OCI-M2 (cell line): Measurements from ENCODE around the gene FGF9.

ENCODE experiments used
- DNase-seq: peaks from one replicate; lab custom pipeline; 2025; ENCODE audit not compliant: unreplicated experiment; lab: John Stamatoyannopoulos, UW

Gene FGF9

DNA sequence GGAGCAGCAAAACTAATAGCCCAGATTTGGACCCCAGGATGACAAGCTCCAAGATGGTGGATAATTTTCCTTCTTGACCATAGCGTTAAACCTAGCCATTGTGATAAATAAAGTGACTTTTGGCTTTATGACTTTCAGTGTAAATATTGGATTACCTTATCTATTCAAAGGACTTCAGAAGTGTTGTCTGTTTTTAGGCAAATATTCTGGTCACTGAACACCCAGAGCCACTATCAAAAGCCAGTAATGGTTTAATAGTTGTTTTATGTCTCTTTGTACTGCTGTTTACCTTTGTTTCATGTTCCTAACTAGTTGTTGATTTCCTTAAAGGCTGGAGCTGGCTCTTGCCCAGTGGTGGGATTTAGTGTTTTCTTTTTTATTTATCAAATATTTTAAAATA is 81.6 kb downstream of the FGF9 start:
- DNase-seq, result no peak

- no peak for DNase-seq
These were observed 82.3 kb downstream of the FGF9 start for GRCh38 chr13:21753117-21753729.
